Keratinocyte (primary cell): ENCODE results near the gene NGFR. TPM values are rescaled to one million over a fixed set of nuclear protein-coding genes. Genes with fewer than 3 reads are reported as not detected.

Experiments
- DNase-seq: peaks from one replicate; pipeline ENCODE4 v3.0.0-alpha.2; 2011; ENCODE audit warnings: low read depth, missing footprints, low spot score
- FAIRE-seq: peaks from 2 replicates; lab custom pipeline; 2011; peaks lifted over from hg19 to GRCh38; lab: Jason Lieb, UNC
- H2AFZ ChIP-seq: 2 replicates; pipeline ENCODE4 v1.6.0; 2012; ENCODE audit warnings: low read length, control low read depth, inconsistent platforms; ENCODE audit not compliant: control insufficient read depth
- H3K27ac ChIP-seq: 2 replicates; pipeline ENCODE4 v1.5.1; 2011; ENCODE audit warnings: low read length; ENCODE audit not compliant: control insufficient read depth, insufficient read depth
- H3K27me3 ChIP-seq: 3 replicates; pipeline ENCODE4 v1.6.0; 2011; ENCODE audit warnings: low read length; ENCODE audit not compliant: control insufficient read depth, insufficient read depth; ENCODE audit errors: extremely low read depth
- H3K36me3 ChIP-seq, 2 experiments: 2 replicates in 1 of 2; 3 replicates in 1 of 2; pipeline ENCODE4 v1.5.1; 2011; ENCODE audit warnings: low read length in 2 of 2, mild to moderate bottlenecking in 1 of 2; ENCODE audit not compliant: control insufficient read depth in 2 of 2, insufficient read depth in 2 of 2; ENCODE audit errors: extremely low read depth in 1 of 2
- H3K4me1 ChIP-seq: 3 replicates; pipeline ENCODE4 v1.5.1; 2011; ENCODE audit warnings: low read length; ENCODE audit not compliant: control insufficient read depth, insufficient read depth; ENCODE audit errors: extremely low read depth
- H3K4me2 ChIP-seq: 3 replicates; pipeline ENCODE4 v1.6.0; 2011; ENCODE audit warnings: low read depth, low read length; ENCODE audit not compliant: control insufficient read depth, insufficient read depth; ENCODE audit errors: extremely low read depth
- H3K4me3 ChIP-seq, 3 experiments: fragments of 200-600 bp in 1 of 3; sonication (generic) in 1 of 3; 2 replicates in 2 of 3; 3 replicates in 1 of 3; pipeline ENCODE4 v1.5.1; 2011 to 2016; ENCODE audit warnings: low read length in 3 of 3, mild to moderate bottlenecking in 3 of 3, control low read depth in 2 of 3, inconsistent platforms in 1 of 3, low read depth in 1 of 3, mixed read lengths in 1 of 3, mixed run types in 1 of 3, moderate library complexity in 1 of 3; ENCODE audit not compliant: control insufficient read depth in 2 of 3, insufficient read depth in 2 of 3; ENCODE audit errors: extremely low read depth in 1 of 3
- H3K79me2 ChIP-seq: 2 replicates; pipeline ENCODE4 v1.6.0; 2012; ENCODE audit warnings: low read length; ENCODE audit not compliant: control insufficient read depth, insufficient read depth
- H3K9ac ChIP-seq: 3 replicates; pipeline ENCODE4 v1.6.0; 2011; ENCODE audit warnings: low read length; ENCODE audit not compliant: control insufficient read depth, insufficient read depth; ENCODE audit errors: extremely low read depth
- H3K9me1 ChIP-seq: 3 replicates; pipeline ENCODE4 v1.6.0; 2011; ENCODE audit warnings: low read length; ENCODE audit not compliant: control insufficient read depth, insufficient read depth; ENCODE audit errors: extremely low read depth
- H3K9me3 ChIP-seq: 2 replicates; pipeline ENCODE4 v1.5.1; 2012; ENCODE audit warnings: low read depth, low read length; ENCODE audit not compliant: control insufficient read depth
- H4K20me1 ChIP-seq: 3 replicates; pipeline ENCODE4 v1.6.0; 2011; ENCODE audit warnings: low read length; ENCODE audit not compliant: control insufficient read depth, insufficient read depth; ENCODE audit errors: extremely low read depth
- EZH2 ChIP-seq: IDR thresholded peaks from one replicate; pipeline ENCODE4 v1.6.1; 2012; ENCODE audit warnings: inconsistent platforms, mild to moderate bottlenecking, low read length, moderate library complexity
- dilution Hi-C: fragments of 300-500 bp; cut with MboI; formaldehyde crosslinking; loops from one replicate; pipeline ENCODE4 v1.7.0; 2020; ENCODE audit warnings: low sequenced_read_pairs; ENCODE audit not compliant: extremely low pct_ligation_motif_present
- polyA plus RNA-seq, 5 experiments: library from polyadenylated mRNA; depleted of rRNA in 3 of 5; stranded (reverse) in 3 of 5; stranded (forward) in 1 of 5; unstranded in 1 of 5; fragments of >200 nt; gene quantifications; 1 replicate in 1 of 5; 2 replicates in 3 of 5; 3 replicates in 1 of 5; pipeline versions ENCODE4 v1.2.1 to v1.2.3, GENCODE V29; 2011 to 2012; ENCODE audit warnings: missing spikeins in 2 of 5, low read depth in 1 of 5, low replicate concordance in 1 of 5
- TF ChIP-seq, protein P1 (sequence below), 3 experiments: IDR thresholded peaks in 1 of 3; conservative IDR thresholded peaks in 1 of 3; optimal IDR thresholded peaks in 1 of 3; 2 replicates in 2 of 3; 3 replicates in 1 of 3; pipeline versions ENCODE3 to v1.5.1; 2011; ENCODE audit warnings: low read length in 3 of 3, mild to moderate bottlenecking in 3 of 3, moderate library complexity in 2 of 3, control low read depth in 1 of 3, inconsistent platforms in 1 of 3; ENCODE audit not compliant: insufficient read depth in 2 of 3; ENCODE audit errors: extremely low read depth in 1 of 3

NGFR gene
- polyA plus RNA-seq, 1 donor (not counting 4 experiments of a cell fraction or from before 2014, with no cell fraction given) = 1.7 TPM

DNA sequence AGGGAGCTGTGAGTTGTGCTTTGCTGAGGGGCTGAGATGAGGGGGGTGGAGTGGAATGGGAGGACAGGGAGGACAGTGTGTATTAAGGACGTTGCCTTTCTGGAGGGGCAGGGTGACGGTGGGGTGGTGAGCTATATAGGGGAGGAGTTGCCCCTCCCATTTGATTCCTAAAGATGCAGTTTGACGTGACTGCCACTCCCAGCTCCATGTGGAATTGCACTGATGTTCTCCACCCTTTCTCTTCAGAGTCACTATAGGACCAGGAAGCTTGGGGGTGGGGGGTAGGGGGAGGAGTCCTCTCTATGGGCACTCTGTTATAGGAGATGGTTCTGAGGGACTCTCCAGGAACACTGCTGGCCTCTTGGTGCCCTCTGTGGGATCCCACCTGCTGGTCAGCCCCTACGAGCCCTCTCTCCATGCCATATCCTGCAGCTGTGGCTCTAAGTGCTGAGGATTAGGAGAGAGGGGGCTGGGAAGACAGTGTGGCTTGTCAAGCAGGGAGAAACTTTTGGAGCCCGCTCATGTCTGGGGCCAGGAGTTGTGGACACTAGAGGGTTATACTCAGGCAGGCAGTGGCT lies 3.8 kb upstream of the NGFR start:
- Histone ChIP-seq H3K27me3 (peaks cover 31% of the 10 kb centered on the region), H4K20me1 (no peaks in the 10 kb centered on the region), H3K4me1 (peaks cover 9% of the 10 kb centered on the region), H2AFZ (no peak overlapping the region), H3K4me3 (no peak overlapping the region), H3K9me3 (no peaks in the 10 kb centered on the region), H3K36me3 (no peaks in the 10 kb centered on the region), H3K9me1 (no peaks in the 10 kb centered on the region), H3K79me2 (no peaks in the 10 kb centered on the region), H3K4me2 (no peak overlapping the region), H3K9ac (no peak overlapping the region), H3K27ac (no peak overlapping the region)
- dilution Hi-C loops = no loop called here
- TF ChIP-seq, protein P1, sequence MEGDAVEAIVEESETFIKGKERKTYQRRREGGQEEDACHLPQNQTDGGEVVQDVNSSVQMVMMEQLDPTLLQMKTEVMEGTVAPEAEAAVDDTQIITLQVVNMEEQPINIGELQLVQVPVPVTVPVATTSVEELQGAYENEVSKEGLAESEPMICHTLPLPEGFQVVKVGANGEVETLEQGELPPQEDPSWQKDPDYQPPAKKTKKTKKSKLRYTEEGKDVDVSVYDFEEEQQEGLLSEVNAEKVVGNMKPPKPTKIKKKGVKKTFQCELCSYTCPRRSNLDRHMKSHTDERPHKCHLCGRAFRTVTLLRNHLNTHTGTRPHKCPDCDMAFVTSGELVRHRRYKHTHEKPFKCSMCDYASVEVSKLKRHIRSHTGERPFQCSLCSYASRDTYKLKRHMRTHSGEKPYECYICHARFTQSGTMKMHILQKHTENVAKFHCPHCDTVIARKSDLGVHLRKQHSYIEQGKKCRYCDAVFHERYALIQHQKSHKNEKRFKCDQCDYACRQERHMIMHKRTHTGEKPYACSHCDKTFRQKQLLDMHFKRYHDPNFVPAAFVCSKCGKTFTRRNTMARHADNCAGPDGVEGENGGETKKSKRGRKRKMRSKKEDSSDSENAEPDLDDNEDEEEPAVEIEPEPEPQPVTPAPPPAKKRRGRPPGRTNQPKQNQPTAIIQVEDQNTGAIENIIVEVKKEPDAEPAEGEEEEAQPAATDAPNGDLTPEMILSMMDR (optimal IDR thresholded peaks at IDR 0.05 in 1 of 3, IDR thresholded peaks at IDR 0.05 in 1 of 3, conservative IDR thresholded peaks at IDR 0.05 in 1 of 3; ENCODE audit: extremely low read depth in 1 of 3, insufficient read depth in 2 of 3, low read length in 3 of 3) = no peak
- TF ChIP-seq EZH2 = no peak
- no peak for DNase-seq
- no peak for FAIRE-seq

DNA sequence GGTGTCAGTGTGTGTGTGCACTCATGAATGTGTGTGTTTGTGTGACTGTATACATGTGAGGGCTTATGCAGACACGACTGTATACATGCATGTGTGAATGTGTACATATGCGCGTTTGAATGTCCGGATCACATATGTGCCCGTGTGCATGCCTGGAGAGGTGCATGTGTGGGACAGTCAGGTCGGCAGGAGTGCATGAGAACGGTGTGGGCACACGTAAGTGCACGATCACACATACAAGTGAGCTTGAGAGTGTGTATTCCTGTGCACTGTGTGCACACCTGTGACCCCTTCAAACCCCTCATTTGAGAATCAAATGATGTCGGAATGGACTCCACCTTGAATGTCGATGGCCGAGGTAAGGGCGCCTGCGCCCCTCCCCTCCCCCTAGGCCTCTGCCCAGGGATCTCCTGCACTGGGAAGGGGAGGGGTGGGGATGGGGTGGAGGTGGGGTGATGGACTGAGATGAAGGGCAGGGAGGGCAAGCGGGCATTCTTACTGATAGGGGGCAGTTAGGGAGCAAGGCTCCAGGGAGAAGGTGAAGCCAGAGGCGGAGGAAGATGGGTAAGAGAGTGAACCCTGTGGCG lies 601 bp upstream of the NGFR start:
- Histone ChIP-seq H3K9me1 (no peaks in the 10 kb centered on the region), H3K4me2 (no peak overlapping the region), H3K9me3 (no peaks in the 10 kb centered on the region), H2AFZ (no peak overlapping the region), H3K27ac (no peak overlapping the region), H3K79me2 (no peaks in the 10 kb centered on the region), H4K20me1 (no peaks in the 10 kb centered on the region), H3K4me1 (peaks cover 14% of the 10 kb centered on the region), H3K4me3 (no peak overlapping the region), H3K36me3 (no peaks in the 10 kb centered on the region), H3K27me3 (peaks cover 34% of the 10 kb centered on the region), H3K9ac (no peak overlapping the region)
- dilution Hi-C loops = no loop called here
- TF ChIP-seq, protein P1 (optimal IDR thresholded peaks at IDR 0.05 in 1 of 3, IDR thresholded peaks at IDR 0.05 in 1 of 3, conservative IDR thresholded peaks at IDR 0.05 in 1 of 3; ENCODE audit: extremely low read depth in 1 of 3, insufficient read depth in 2 of 3, low read length in 3 of 3) = no peak
- no peak for TF ChIP-seq EZH2
- FAIRE-seq = no peak
- DNase-seq = no peak
